NCI-H2196 treated with DMSO at 0.1 percent for 48 hours (cell line): ENCODE measurements around the gene BRD1.
A peak's percentile ranks its signal among the peaks of the same experiment; 100 is the strongest.
"Not testable (repeated sequence)": the region's sequence is repeated elsewhere in the genome, so short reads cannot be mapped to it uniquely, and the experiment has no call there.

Experiments
- DNase-seq: peaks from one replicate; lab custom pipeline; 2025; ENCODE audit not compliant: unreplicated experiment; lab: John Stamatoyannopoulos, UW

The BRD1 gene

GRCh38 chr22:49853981-49854831 is 26.5 kb upstream of the BRD1 start:
- no peak for DNase-seq

- DNase-seq = peak; percentile 68
Measured at GRCh38 chr22:49852898-49853894, 25.5 kb upstream of the BRD1 start, which contains the start of gene ZBED4. TSS of gene ZBED4 (plus strand) at chr22:49853844. CDS start at chr22:49883663, 29,819 bp downstream.

- DNase-seq = not testable (repeated sequence)
Measured at GRCh38 chr22:49852568-49852897, 24.9 kb upstream of the BRD1 start.

GRCh38 chr22:49850959-49851802 is 23.5 kb upstream of the BRD1 start:
- no peak for DNase-seq

- DNase-seq = no peak
Measured at GRCh38 chr22:49850021-49850911, 22.6 kb upstream of the BRD1 start.

GRCh38 chr22:49849161-49850020 is 21.7 kb upstream of the BRD1 start:
- DNase-seq = no peak

- DNase-seq = no peak
Measured at GRCh38 chr22:49848690-49849160, 21.1 kb upstream of the BRD1 start.

GRCh38 chr22:49847751-49848689 is 20.3 kb upstream of the BRD1 start:
- DNase-seq = no peak

GRCh38 chr22:49845666-49846459 is 18.2 kb upstream of the BRD1 start:
- DNase-seq = no peak

- DNase-seq = no peak
Measured at GRCh38 chr22:49845241-49845640, 17.6 kb upstream of the BRD1 start.

- no peak for DNase-seq
Measured at GRCh38 chr22:49838771-49839717, 11.4 kb upstream of the BRD1 start.

- DNase-seq = no peak
Measured at GRCh38 chr22:49833340-49834007, 5.8 kb upstream of the BRD1 start.

GRCh38 chr22:49829044-49829853 is 1.6 kb upstream of the BRD1 start:
- no peak for DNase-seq

- DNase-seq = no peak
Measured at GRCh38 chr22:49828599-49828965, 909 bp upstream of the BRD1 start.
